H9 (cell line): ENCODE data around the gene PAOX. TPM values are rescaled to one million over a fixed set of nuclear protein-coding genes. Genes with fewer than 3 reads are reported as not detected.

ENCODE experiments used
- DNase-seq: peaks from one replicate; pipeline ENCODE4 v3.0.0-alpha.2; 2017
- H2AFZ ChIP-seq: one replicate; pipeline ENCODE4 v1.6.1; 2013; ENCODE audit warnings: mild to moderate bottlenecking, low read length, control low read depth, moderate library complexity
- H2AK5ac ChIP-seq: 2 replicates; pipeline ENCODE4 v1.6.1; 2013; ENCODE audit warnings: low read length, control low read depth, mixed read lengths; ENCODE audit not compliant: insufficient read length
- H2BK120ac ChIP-seq: one replicate; pipeline ENCODE4 v1.6.1; 2013; ENCODE audit warnings: low read depth, mild to moderate bottlenecking, low read length, control low read depth, inconsistent platforms; ENCODE audit not compliant: poor library complexity, severe bottlenecking
- H2BK12ac ChIP-seq: 2 replicates; pipeline ENCODE4 v1.6.1; 2013; ENCODE audit warnings: low read length, control low read depth, mixed read lengths, low read depth; ENCODE audit not compliant: insufficient read length
- H2BK15ac ChIP-seq: 2 replicates; pipeline ENCODE4 v1.6.1; 2013; ENCODE audit warnings: low read depth, low read length, control low read depth
- H2BK20ac ChIP-seq: one replicate; pipeline ENCODE4 v1.6.1; 2013; ENCODE audit warnings: low read depth, mild to moderate bottlenecking, low read length, control low read depth, inconsistent platforms; ENCODE audit not compliant: poor library complexity, severe bottlenecking
- H2BK5ac ChIP-seq: 2 replicates; pipeline ENCODE4 v1.6.1; 2013; ENCODE audit warnings: low read length, control low read depth, mixed read lengths; ENCODE audit not compliant: insufficient read length
- H3K14ac ChIP-seq: 2 replicates; pipeline ENCODE4 v1.6.1; 2013; ENCODE audit warnings: low read length, control low read depth; ENCODE audit not compliant: insufficient read depth
- H3K18ac ChIP-seq: 2 replicates; pipeline ENCODE4 v1.6.1; 2013; ENCODE audit warnings: low read depth, mild to moderate bottlenecking, mixed read lengths, low read length, control low read depth; ENCODE audit not compliant: insufficient read length
- H3K23ac ChIP-seq: 2 replicates; pipeline ENCODE4 v1.6.1; 2013; ENCODE audit warnings: low read length, control low read depth, mixed read lengths, low read depth; ENCODE audit not compliant: insufficient read length
- H3K23me2 ChIP-seq: 2 replicates; pipeline ENCODE4 v1.6.1; 2013; ENCODE audit warnings: low read depth, mild to moderate bottlenecking, mixed read lengths, low read length, control low read depth; ENCODE audit not compliant: insufficient read length, poor library complexity, severe bottlenecking
- H3K27ac ChIP-seq: 2 replicates; pipeline ENCODE4 v1.5.1; 2013; ENCODE audit warnings: low read length, control low read depth, mixed read lengths, low read depth; ENCODE audit not compliant: insufficient read length
- H3K27me3 ChIP-seq: 2 replicates; pipeline ENCODE4 v1.6.1; 2013; ENCODE audit warnings: low read length, control low read depth, inconsistent platforms; ENCODE audit not compliant: insufficient read depth
- H3K4ac ChIP-seq: 2 replicates; pipeline ENCODE4 v1.6.1; 2013; ENCODE audit warnings: low read depth, mild to moderate bottlenecking, control low read depth, inconsistent platforms, low read length, moderate library complexity
- H3K4me1 ChIP-seq: 2 replicates; pipeline ENCODE4 v1.6.1; 2013; ENCODE audit warnings: low read length, control low read depth, inconsistent platforms; ENCODE audit not compliant: insufficient read depth
- H3K4me2 ChIP-seq: 2 replicates; pipeline ENCODE4 v1.6.1; 2013; ENCODE audit warnings: low read length, control low read depth, mixed read lengths; ENCODE audit not compliant: insufficient read length, insufficient read depth
- H3K56ac ChIP-seq: 2 replicates; pipeline ENCODE4 v1.6.1; 2013; ENCODE audit warnings: low read depth, mild to moderate bottlenecking, mixed read lengths, low read length, control low read depth; ENCODE audit not compliant: insufficient read length
- H3K79me1 ChIP-seq: 2 replicates; pipeline ENCODE4 v1.6.1; 2013; ENCODE audit warnings: low read depth, mild to moderate bottlenecking, moderate library complexity, low read length, control low read depth, inconsistent platforms; ENCODE audit not compliant: insufficient read depth, poor library complexity, severe bottlenecking
- H3K79me2 ChIP-seq: 2 replicates; pipeline ENCODE4 v1.6.1; 2013; ENCODE audit warnings: low read length, control low read depth, inconsistent platforms; ENCODE audit not compliant: insufficient read depth
- H3K9ac ChIP-seq: 2 replicates; pipeline ENCODE4 v1.6.1; 2013; ENCODE audit warnings: low read length, control low read depth, mixed read lengths; ENCODE audit not compliant: insufficient read length; ENCODE audit errors: extremely low read depth
- H3K9me3 ChIP-seq: one replicate; pipeline ENCODE4 v1.6.1; 2013; ENCODE audit warnings: low read depth, low read length, inconsistent platforms; ENCODE audit not compliant: control insufficient read depth
- H3T11ph ChIP-seq: one replicate; pipeline ENCODE4 v1.6.1; 2013; ENCODE audit warnings: mild to moderate bottlenecking, low read length, control low read depth, inconsistent platforms
- H4K20me1 ChIP-seq: one replicate; pipeline ENCODE4 v1.6.1; 2013; ENCODE audit not compliant: control insufficient read depth, insufficient read length, insufficient read depth
- H4K5ac ChIP-seq: 2 replicates; pipeline ENCODE4 v1.6.1; 2013; ENCODE audit warnings: low read depth, mild to moderate bottlenecking, mixed read lengths, low read length, control low read depth; ENCODE audit not compliant: insufficient read length
- H4K8ac ChIP-seq: replicated peaks from 2 replicates; pipeline ENCODE4 v1.6.1; 2013; ENCODE audit warnings: low read length, control low read depth, mixed read lengths, low read depth; ENCODE audit not compliant: insufficient read length
- H4K91ac ChIP-seq: 2 replicates; pipeline ENCODE4 v1.6.1; 2013; ENCODE audit warnings: low read depth, mild to moderate bottlenecking, moderate library complexity, mixed read lengths, low read length, control low read depth; ENCODE audit not compliant: insufficient read length
- H3K27ac Mint-ChIP-seq, 3 experiments: 2 replicates in 2 of 3; 3 replicates in 1 of 3; pipeline ENCODE4 v1.8.0; 2020 to 2021; ENCODE audit warnings: mixed read lengths in 3 of 3, mild to moderate bottlenecking in 1 of 3, moderate library complexity in 1 of 3
- H3K27me3 Mint-ChIP-seq: 2 replicates; pipeline ENCODE4 v1.8.0; 2021; ENCODE audit warnings: low read depth, mild to moderate bottlenecking, moderate library complexity, mixed read lengths
- H3K36me3 Mint-ChIP-seq, 3 experiments: 2 replicates in 2 of 3; 3 replicates in 1 of 3; pipeline ENCODE4 v1.8.0; 2020 to 2021; ENCODE audit warnings: low read depth in 3 of 3, mixed read lengths in 3 of 3; ENCODE audit not compliant: insufficient read depth in 1 of 3
- H3K4me1 Mint-ChIP-seq, 2 experiments: 2 replicates each; pipeline ENCODE4 v1.8.0; 2020; ENCODE audit warnings: mixed read lengths in 2 of 2
- H3K4me3 Mint-ChIP-seq, 2 experiments: 2 replicates in 1 of 2; 3 replicates in 1 of 2; pipeline ENCODE4 v1.8.0; 2020 to 2021; ENCODE audit warnings: mild to moderate bottlenecking in 2 of 2, mixed read lengths in 2 of 2, moderate library complexity in 1 of 2
- H3K9me3 Mint-ChIP-seq, 2 experiments: 2 replicates in 1 of 2; 3 replicates in 1 of 2; pipeline ENCODE4 v1.8.0; 2020; ENCODE audit warnings: mild to moderate bottlenecking in 2 of 2, mixed read lengths in 2 of 2, moderate library complexity in 1 of 2
- CTCF ChIP-seq: fragments of 200-600 bp; sonication (generic); conservative IDR thresholded peaks from 3 replicates; pipeline ENCODE4 v1.8.0; 2021; ENCODE audit warnings: antibody characterized with exemption, mild to moderate bottlenecking
- WGBS: extraction: QIAGEN DNeasy Blood & Tissue Kit; methylation state at CpG from one replicate; pipeline ENCODE4 v1.1.7; 2013; ENCODE audit warnings: missing lambda C conversion rate, low lambda C conversion rate, mixed read lengths; ENCODE audit not compliant: insufficient read length; ENCODE audit errors: extremely low coverage; 5-methylcytosine and 5-hydroxymethylcytosine counted together
- total RNA-seq: library from RNA; stranded (reverse); gene quantifications from 2 replicates; pipeline ENCODE4 v1.2.1, GENCODE V29; 2021

Gene PAOX
- total RNA-seq, 1 experiment from 2014 or later: 5.6 TPM

- no CpG with 5 or more reads among the region's 21 CpGs for WGBS
- no peaks in the 10 kb centered on the region for H3K27me3 ChIP-seq
- H3K14ac ChIP-seq: no peak overlapping the region
- H3K18ac ChIP-seq: no peak overlapping the region
- no peak for DNase-seq
- Mint-ChIP-seq H3K4me3 (no peak overlapping the region), H3K27ac (no peak overlapping the region), H3K36me3 (peaks cover 66 to 90% (median 88%) of the 10 kb centered on the region in 3 experiments; a peak in 6 of 7 replicates), H3K27me3 (no peaks in the 10 kb centered on the region), H3K9me3 (no peaks in the 10 kb centered on the region), H3K4me1 (no peaks in the 10 kb centered on the region)
- TF ChIP-seq CTCF: no peak
- H2BK120ac ChIP-seq: no peak overlapping the region
- H3K56ac ChIP-seq: no peak overlapping the region
- H3K4ac ChIP-seq: no peak overlapping the region
- no peak overlapping the region for H3K9ac ChIP-seq
- H2BK15ac ChIP-seq: no peak overlapping the region
- H3K9me3 ChIP-seq: no peaks in the 10 kb centered on the region
- H3K79me2 ChIP-seq: 0 out of 2 replicates have a peak, but pooled peaks cover 1% of the 10 kb centered on the region
- no peak overlapping the region for H2BK12ac ChIP-seq
- H3T11ph ChIP-seq: no peak overlapping the region
- no peaks in the 10 kb centered on the region for H4K20me1 ChIP-seq
- H3K23me2 ChIP-seq: no peaks in the 10 kb centered on the region
- H3K4me1 ChIP-seq: no peaks in the 10 kb centered on the region
- no peaks in the 10 kb centered on the region for H3K79me1 ChIP-seq
- no peak overlapping the region for H4K8ac ChIP-seq
- H3K27ac ChIP-seq: no peak overlapping the region
- no peak overlapping the region for H2AFZ ChIP-seq
- H2AK5ac ChIP-seq: no peak overlapping the region
- no peak overlapping the region for H2BK5ac ChIP-seq
- no peak overlapping the region for H3K4me2 ChIP-seq
- H3K23ac ChIP-seq: no peak overlapping the region
- no peak overlapping the region for H2BK20ac ChIP-seq
- no peak overlapping the region for H4K5ac ChIP-seq
- H4K91ac ChIP-seq: no peak overlapping the region
These were observed 23.1 kb downstream of the PAOX start for GRCh38 chr10:133401981-133402725.
